ENCODE data around the gene WSCD2.

The WSCD2 gene

DNA sequence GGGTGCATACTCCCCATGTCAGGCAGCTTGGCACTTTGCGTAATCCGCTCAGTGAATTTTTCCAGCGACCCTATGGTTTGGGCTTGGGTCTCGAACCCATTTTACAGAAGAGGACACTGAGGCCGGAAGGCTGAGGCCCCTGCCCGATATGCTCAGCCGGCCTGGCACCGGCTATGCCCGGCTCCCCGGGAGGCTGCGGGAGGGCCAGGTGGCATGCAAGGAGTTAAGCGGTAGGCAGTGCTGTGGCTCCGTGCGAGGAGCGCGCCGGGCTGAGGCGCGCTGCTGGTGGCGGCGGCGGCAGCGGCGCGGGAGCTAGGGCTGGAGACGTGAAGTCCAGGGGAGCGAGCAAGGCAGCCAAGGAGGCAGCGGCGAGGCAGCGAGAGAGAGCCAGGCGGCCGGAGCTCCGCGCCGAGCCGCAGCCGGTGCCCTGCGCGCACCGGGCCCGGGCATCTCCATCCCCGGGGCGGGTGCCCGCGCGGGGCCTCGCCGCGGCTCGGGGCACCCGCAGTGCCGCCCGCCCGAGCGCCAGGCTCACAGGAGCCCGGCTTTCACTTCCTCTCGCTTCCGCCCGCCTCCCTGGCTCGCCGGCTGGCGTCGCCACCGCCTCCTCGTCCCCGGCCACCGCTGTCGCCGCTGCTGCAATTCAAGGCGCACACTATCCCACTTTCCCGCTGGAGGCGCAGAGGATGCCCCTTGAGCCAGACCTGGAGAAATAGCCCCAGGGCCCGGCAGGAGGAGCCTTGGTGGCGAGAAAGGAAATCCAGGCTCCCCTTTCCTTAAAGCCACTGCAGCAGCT is at the start of gene WSCD2:
TSS of gene WSCD2 (plus strand) at position 272 of the 796 bp plus-strand sequence. CDS start 66,545 bp downstream, outside the sequence.
- peak; percentile 46 for DNase-seq

DNA sequence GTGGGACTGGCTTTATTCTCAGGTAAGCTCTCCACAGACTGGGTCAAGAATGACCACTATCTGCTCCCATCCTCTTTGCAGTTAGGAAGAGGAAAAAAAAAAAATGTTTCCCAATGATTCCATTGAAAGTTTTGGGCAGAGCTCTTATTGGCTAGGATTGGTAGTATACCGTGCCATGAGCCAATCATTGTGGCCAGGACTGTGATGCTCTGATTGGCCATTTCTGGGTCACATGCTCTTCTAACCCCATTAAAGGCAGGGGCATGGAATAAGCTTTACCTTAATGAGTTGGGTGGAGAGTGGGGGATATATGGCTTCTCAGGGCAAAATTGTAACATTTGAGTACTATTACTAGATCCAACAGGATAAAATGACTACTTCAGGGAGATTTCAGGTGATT is 49.4 kb upstream of the WSCD2 start:
- DNase-seq = no peak

DNA sequence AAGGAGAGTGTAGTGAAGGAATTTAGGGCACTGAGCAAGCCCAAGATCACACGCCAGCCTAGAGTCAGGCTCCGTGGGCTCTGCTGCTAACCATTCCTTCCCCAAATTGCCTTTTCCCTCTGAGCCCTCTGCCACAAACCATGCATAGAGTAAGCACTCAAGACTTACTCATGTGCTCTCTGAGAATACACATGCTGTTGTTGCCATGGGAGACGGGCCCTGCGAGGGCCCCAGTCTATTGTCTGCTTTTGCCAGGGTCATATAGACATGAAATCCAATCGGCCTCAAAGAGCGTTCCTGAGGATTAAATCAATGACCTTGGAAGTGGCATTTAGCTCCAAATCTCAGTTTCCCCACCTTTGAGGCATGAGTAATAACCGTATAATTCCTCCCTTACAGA is 48.7 kb upstream of the WSCD2 start:
- DNase-seq = no peak

DNA sequence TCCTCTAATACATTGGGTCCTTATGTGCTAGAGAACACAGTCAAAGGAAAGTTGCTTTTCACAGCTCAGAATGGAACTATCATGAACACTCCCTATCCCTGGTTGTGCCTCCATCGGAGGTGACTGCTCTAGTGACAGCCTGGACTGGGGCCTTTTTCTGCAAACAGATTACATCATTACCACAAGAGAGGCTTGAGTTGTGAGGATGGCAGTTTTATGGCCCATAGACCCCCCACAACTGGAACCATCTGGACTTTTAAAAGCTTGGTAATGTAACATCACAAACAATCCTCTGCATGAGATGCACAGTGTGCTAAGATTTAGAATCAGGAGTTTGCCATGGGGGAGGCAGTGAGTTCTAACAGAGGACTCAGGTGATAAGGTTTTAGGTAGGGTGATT is 46.6 kb upstream of the WSCD2 start:
- DNase-seq = no peak

DNA sequence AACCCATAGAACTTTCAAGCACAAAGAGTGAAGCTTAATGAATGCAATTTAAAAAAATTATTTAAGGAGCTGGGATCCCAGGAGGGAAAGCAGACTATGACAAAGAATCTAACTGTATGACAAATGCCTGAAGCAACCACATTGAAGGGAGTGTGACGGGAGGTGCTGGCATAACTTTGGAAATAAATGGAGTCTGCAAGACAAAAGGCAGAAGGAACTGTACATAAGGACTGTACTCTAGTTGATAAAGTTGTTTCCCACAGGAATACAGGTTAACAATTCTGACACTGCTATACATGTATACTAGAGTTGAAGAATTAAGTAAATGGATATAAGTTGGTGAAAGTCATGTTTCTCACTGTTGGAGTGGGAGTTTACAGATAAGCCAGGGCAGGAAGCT is 41.2 kb upstream of the WSCD2 start:
- DNase-seq = no peak

DNA sequence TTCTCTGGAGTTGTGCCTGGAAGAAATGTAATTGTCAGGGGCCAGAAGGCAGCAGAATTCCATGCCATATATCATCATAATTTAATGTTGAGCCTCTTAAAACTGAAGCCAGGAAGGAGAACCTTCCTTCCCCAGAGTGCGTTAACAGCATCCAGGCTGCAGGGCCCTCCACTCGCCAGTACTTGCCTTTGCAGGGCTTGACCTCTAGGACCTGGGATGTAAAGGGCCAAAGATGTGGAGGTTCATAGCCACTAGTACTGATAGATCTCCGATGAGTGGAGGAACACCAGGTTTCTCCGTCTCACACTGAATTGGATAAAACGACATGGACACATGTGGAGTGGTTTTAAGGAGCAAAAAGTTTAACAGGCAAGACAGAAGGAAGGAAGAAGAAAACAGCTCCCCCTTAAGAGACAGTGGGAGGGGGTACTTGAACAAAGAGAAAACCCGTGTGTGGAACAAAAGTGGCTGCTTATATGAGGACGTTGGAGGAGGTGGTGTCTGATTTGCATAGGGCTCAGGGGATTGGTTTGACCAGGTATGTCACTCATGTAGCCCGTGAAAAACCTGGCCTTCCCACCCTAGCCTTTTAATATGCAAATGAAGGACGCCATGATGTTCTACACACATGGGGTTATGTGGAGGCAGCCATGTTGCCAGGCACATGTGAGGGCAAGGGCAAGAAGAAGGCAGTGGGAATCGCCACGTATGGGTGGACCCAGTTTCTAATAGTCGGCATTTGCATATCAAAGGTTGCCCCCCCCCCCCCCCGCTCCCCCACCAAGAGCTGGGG is 38.8 kb upstream of the WSCD2 start:
- no peak for DNase-seq

DNA sequence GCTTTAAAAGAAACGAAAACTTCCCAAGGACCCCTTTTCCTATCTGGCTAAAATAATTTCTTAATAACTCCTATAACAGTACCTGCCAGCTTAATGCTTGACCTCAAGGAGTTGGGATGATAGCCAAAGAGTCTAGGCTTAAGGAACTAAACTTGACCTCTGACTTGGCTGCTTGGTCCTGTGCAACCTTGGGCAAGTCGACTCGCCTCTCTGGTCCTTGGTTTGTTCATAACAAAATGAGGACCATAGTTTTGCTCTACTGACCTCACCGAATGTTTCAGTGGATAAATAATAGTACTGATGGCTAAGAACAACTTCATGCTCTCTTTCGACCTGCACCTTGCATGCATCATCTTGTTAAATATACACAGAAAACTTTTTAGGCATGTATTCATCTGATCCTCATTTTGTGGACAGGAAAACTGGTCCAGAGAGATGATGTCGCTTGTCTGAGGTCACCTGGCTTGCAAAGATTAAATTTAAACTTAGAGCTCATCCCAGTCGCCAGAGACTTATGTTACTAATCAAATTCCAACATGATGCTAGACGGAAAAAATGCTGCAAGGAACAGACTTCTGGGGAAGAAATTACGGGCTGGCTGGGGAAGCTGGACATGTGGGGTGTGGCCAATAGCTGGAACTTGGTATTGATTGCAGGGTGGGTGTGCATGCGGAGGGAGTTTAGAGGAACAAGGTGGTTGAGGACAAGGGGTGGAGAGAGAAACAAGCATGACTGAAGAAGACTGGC is 38.0 kb upstream of the WSCD2 start:
- no peak for DNase-seq

DNA sequence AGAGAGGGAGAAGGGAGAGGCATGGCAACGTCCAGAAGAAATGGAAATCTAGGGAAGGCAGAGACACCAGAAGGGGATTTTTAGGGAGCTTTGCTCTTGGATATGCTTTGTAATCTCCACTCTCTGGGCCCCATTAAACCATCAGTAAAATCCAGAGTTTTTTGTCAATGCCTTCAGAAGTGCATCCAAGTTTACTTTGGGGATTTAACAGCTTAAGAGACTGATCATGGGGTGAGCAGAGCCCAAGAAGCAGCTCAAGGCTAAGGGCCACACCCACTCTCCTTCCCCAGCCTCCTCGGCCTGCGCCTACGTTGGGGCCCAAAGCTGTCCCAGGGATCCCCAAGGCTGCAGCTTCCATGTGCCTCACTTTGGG is 37.4 kb upstream of the WSCD2 start:
- no peak for DNase-seq

DNA sequence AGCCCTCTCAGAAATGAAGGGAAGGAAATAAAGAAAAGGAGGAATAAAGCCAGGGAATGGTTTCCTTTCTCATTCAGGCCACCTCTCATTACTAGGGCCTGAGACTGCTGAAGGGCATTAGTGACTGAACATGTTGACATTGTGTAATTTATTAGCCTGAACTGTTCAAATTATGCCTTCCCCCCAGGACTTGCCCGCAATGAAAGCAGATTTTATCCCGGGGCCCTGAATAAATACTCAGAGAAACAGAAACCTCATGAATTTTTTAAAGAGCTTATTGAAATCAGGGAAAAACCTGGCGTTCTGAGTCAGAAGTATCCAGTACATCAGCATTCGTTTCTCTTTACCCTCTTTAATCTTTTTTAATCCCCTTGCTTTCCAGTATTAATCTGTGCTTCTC is 35.9 kb upstream of the WSCD2 start:
- no peak for DNase-seq

DNA sequence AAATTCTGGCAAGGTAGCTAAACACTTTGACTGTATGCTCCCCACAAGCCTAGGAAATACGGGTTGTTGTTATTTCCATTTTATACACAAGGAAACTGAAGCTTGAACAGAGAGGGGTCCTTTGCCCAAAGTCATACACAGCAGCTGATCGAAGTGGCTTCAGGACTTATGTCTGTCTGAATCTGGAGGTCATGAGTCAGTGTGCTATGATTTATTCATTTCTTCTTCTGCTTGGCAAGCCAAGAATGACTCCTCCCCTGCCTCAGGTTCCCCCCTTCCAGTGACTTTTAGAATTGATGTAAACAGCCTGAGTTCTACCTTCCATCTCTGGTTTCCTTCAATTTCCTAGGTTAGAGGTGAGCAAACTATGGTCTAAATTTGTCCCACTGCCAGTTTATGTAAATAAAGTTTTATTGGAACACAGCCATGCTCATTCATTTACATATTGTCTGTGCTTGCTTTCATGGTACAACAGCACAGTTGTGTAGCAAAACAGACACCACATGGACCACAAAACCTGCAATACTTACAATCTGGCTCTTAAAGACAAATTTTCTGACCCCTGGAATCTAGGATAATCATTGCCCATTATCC is 34.9 kb upstream of the WSCD2 start:
- no peak for DNase-seq

DNA sequence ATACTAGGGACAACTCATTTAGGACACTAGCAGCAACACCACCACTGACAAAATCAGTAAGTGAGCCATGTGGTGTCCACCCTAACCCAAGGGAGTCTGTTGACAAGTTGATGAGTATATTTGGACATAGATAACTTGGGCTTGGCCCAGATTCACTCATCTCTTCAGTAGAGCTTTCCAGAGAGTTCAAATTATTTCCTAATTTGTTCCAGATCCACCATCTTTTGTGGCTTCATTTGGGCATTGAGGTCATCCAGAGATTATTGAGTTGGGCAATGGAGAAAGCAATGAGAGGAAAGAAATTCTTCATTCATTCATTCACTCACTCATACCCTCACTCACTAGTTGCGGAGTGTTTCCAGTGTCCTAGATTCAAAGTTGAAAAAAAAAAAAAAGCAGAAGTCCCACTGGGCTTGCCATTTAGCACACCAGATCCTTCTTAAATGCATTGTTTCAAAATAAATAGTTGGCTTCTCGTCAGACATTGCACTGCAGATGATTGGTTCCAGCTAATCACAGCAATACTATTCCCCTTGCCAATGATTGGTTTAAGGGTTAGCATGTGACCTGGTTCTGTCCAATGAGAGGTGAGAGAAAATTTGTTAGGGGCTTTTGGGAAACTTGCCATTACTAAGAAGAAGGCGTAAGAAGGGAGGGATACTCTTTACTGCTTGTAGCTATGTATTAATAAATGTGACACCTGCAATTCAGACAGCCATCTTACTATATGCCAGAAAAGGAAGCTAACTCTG is 31.8 kb upstream of the WSCD2 start:
- no peak for DNase-seq

DNA sequence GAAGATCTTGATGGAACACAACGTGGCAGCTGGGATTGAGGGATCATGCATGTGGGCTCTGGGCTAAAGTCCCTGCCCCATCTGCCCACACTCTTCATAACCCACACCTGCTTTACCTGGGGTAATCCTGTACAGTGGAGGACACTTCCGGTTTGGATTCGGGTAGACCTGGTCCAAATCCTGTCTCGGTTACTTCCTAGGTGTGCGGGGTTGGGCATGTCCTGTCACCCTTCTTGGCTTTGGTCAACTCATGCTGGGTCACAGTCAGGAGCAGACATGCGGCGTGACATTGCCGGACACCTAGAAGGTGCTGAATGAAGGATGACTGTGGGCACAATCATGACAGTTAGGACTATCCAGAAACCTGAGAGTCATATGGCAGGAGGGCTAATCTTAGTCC is 30.7 kb upstream of the WSCD2 start:
- no peak for DNase-seq

DNA sequence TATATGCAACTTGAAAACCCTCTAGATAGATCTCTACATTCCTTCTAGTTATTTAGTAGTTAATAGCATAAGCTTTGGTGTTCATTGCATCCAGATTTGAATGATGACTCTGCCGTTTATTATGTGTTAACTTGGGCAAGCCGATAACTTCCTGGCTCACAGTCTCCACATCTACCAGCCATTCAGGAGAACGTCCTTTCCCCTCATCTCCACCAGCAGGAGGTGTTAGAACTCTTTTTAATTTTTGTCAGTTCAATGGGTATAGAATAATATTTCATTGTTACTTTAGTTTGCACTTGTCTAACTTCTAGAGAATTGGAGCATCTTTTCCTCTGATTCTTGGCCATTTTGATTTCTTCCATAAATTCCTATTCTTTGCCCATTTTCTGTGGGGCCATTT is 30.0 kb upstream of the WSCD2 start:
- no peak for DNase-seq

DNA sequence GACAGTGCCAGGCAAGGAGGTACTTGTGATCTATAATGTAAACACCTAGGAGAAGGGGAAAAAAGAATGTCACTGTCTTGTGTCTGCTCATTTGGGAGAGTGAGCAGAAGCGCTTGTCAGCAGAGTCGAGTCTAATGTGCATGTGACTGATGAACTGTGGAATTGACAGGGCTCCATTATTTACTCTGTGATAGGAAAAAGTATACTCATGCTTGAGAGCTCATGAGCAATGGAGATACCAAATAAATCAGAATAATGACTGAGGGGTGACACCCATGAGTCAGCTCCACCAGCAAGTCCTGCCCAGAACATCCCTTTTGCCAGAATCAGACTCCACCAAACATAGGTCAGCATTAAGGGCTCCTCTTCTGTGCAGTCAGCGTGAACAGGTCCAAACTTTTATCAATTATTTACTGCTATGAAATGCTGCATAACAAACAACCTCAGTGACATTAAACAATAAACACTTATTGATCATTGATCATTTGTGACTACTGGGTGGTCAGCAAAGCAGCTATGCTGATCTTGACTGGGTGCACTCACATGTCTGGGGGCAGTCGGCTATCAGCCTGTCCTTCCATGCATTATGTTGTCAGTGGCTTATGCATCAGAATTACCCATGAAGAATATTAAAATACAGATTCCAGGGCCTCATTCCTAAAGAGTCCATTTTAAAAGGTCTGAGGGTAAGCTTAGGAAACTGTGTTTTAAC is 29.2 kb upstream of the WSCD2 start:
- DNase-seq = no peak

DNA sequence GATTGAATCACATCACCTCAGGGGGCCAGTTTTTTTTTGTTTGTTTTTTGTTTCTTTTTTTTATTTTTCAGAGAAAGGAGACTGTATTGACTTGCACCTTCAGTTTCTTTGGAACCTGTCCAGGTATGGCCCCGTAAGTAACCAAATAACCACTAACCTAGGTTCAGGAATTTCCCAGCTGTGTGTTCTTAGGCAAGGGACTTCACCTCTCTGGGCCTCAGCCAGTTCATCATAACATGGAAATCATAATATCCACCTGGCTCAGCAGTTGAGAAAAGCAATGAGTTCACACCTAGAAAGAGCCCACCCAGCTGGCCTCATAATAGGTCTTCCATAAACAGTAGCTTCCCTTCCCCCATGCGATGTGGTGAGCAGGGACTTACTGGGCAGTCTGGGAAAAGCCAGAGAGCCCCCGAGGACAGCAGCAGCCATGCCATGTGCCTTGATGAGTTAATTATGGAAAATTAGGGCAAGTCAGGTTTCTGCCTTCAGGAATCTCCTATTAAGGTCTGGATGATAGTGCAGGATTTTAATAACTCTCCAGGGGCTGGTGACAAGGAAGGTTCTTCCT is 27.4 kb upstream of the WSCD2 start:
- DNase-seq = no peak

DNA sequence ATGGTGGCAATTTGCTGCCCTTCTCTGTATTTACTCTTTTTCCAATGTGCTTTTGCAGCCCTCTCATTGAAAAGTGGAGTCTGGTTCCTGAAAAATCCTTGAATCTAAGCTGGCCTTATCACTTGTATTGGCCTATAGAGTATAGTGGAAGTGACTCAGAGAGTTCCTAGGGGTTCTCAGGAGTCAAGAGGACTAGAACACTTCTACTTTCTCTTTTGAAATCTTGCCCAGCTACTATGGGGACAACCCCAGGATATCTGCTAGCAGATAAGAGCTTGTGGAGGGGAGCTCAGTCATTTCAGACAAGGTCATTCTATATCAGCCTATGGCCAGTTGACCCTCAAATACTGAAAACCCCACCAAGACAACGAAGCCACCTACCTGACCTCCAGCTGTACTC is 26.7 kb upstream of the WSCD2 start:
- no peak for DNase-seq

DNA sequence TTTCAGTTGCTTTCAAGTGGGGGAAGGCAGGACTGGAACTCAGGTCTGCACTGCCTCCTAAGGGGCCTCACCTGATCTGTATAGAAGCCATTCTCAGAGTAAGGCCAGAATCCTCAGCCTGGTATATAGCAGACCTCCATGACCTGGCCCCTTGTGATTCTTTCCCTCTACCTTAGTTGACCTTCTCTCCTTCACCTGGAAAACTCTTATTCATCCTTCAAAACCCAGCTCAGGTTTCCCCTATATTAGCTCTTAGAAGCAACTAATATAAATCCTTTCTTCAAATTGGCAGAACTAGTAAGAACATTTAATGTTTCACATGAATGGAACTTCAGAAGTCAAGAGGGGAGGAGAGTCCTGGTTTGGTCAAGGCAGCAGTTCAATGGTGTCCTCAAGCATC is 26.0 kb upstream of the WSCD2 start:
- DNase-seq = no peak

DNA sequence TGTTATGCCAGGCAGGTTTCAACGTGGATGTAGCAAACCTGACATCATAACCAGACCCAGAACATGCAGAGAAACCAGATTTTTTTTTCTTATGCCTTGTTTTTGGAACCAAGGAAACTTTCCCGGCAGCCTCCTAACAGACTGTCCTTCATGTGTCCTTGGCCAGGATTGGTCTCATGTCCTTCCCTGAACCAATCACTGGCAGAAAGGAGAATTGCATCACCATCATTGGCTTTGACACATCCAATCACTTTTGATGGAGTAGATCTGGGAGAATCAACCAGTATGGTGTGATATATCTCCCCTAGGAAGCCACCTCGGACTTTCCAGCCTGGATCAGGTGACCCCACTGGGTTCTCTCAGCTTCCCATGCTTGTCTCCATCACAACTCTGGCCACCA is 25.6 kb upstream of the WSCD2 start:
- no peak for DNase-seq

DNA sequence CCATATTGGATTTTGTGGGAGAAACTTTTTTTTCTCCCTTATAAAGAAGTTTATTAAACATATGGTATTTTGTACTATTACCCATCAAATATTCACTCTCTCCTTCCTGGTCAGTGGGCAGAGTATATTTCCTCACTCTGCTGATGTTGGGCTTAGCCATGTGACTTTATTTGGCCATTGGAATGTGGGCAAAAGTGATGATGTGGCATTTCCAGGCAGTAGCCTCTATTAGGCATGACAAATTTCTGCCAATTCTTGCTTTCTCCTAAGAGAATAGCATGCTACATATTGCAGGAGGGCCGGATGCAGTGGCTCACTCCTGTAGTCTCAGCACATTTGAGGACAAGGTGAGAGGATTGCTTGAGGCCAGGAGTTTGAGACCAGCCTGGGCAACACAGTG is 24.4 kb upstream of the WSCD2 start:
- no peak for DNase-seq

DNA sequence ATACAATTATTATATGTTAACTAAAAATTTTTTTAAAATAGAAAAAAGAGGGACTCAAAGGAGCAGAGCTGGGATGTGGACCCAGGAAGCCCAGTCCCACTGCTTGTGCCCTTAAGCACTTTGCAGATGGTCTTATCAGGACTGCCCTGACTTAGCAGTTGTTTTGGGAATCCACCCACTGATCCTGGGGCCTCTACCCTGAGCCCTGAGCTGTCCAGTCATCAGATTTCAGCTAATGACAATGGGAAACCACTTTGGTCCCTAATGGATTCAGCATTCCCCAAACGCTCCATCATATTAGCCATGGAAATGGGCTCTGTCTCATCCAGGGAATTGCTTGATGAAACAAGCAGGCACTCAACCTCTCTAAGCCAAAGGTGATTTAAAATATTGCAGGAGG is 22.5 kb upstream of the WSCD2 start:
- DNase-seq = no peak

DNA sequence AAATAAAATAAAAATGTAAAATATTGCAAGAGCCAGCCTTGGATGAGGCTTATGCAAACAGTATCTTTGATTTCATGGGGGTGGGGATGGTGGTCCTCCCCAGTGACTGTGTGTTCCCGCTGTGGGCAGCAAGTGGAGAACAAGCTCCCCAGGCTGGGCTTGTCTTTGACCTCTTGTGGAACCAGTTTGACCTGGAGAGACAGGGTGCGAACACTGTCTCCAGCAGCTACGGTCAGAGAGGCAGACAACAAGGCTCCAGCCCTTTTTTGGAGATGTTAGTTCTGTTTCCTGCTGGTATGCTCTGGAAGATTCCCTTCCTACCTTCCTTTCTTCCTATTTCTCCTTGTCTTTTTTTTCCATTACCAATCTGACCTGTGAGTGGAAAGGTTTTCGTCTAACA is 21.8 kb upstream of the WSCD2 start:
- no peak for DNase-seq

DNA sequence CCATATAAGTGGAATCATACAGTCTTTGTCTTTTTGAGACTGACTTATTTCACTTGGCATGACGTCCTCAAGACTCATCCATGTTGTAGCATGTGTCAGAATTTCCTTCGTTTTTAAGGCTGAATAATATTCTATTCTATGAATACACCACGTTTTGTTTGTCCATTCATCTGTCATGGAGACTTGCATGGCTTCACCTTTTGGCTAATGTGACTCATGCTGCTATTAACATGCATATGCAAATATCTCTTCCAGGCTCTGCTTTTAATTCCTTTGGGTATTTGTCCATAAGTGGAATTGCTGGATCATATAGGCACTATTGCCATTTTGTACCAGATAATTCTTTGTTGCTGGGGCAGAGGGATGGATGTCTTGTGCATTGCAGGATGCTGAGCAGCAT is 19.6 kb upstream of the WSCD2 start:
- no peak for DNase-seq
